Measurements from ENCODE around the gene LSAMP. TPM values are rescaled to one million over a fixed set of nuclear protein-coding genes. Genes with fewer than 3 reads are reported as not detected.

LSAMP gene
- total RNA-seq, 1 experiment from 2014 or later: 10.1 TPM

- no peak for DNase-seq (ENCODE audit: low spot score)
- Histone ChIP-seq H3K4me1 (ENCODE audit: insufficient read depth, low read length, poor library complexity, severe bottlenecking) (no peaks in the 10 kb centered on the region), H3K27ac (ENCODE audit: low read depth, low read length, poor library complexity, severe bottlenecking) (no peak overlapping the region), H3K27me3 (replicated peaks; ENCODE audit: insufficient read depth, low read depth, low read length, poor library complexity) (no peaks in the 10 kb centered on the region), H3K36me3 (ENCODE audit: insufficient read depth, low read length, poor library complexity, severe bottlenecking) (no peaks in the 10 kb centered on the region), H3K9me3 (ENCODE audit: low read depth, low read length, poor library complexity, severe bottlenecking) (no peaks in the 10 kb centered on the region), H3K4me3 (ENCODE audit: low read depth, low read length, poor library complexity, severe bottlenecking) (no peak overlapping the region)
- ChIA-PET CTCF (no interaction called here), POLR2A (ENCODE audit: low non-redundant PET) (no interaction called here)
- intact Hi-C loops (cut with micrococcal nuclease; ENCODE audit: unreplicated experiment): no loop called here
- TF ChIP-seq CTCF (conservative IDR thresholded peaks at IDR 0.05; ENCODE audit: low read depth, low read length): no peak
- no peak for TF ChIP-seq EZH2 (IDR thresholded peaks at IDR 0.05; ENCODE audit: borderline replicate concordance, low read depth, low read length, poor library complexity, severe bottlenecking)
- BruUV-seq (replicated peaks): no TSS peak
Measured at GRCh38 chr3:115975796-115976195, 469.5 kb downstream of the LSAMP start.

GRCh38 chr3:115975353-115975752 is 469.9 kb downstream of the LSAMP start:
- H3K27me3 ChIP-seq (replicated peaks; ENCODE audit: insufficient read depth, low read depth, low read length, poor library complexity): no peaks in the 10 kb centered on the region
- ChIA-PET POLR2A (ENCODE audit: low non-redundant PET) (no interaction called here), CTCF (no interaction called here)
- no peak overlapping the region for H3K27ac ChIP-seq (ENCODE audit: low read depth, low read length, poor library complexity, severe bottlenecking)
- no peaks in the 10 kb centered on the region for H3K36me3 ChIP-seq (ENCODE audit: insufficient read depth, low read length, poor library complexity, severe bottlenecking)
- peak; percentile 14 for DNase-seq (ENCODE audit: low spot score)
- intact Hi-C loops (cut with micrococcal nuclease; ENCODE audit: unreplicated experiment): no loop called here
- H3K4me3 ChIP-seq (ENCODE audit: low read depth, low read length, poor library complexity, severe bottlenecking): no peak overlapping the region
- TF ChIP-seq EZH2 (IDR thresholded peaks at IDR 0.05; ENCODE audit: borderline replicate concordance, low read depth, low read length, poor library complexity, severe bottlenecking) (no peak), CTCF (conservative IDR thresholded peaks at IDR 0.05; ENCODE audit: low read depth, low read length) (no peak)
- BruUV-seq (replicated peaks): no TSS peak
- no peaks in the 10 kb centered on the region for H3K4me1 ChIP-seq (ENCODE audit: insufficient read depth, low read length, poor library complexity, severe bottlenecking)
- no peaks in the 10 kb centered on the region for H3K9me3 ChIP-seq (ENCODE audit: low read depth, low read length, poor library complexity, severe bottlenecking)

- H3K36me3 ChIP-seq (ENCODE audit: insufficient read depth, low read length, poor library complexity, severe bottlenecking): no peaks in the 10 kb centered on the region
- no peaks in the 10 kb centered on the region for H3K27me3 ChIP-seq (replicated peaks; ENCODE audit: insufficient read depth, low read depth, low read length, poor library complexity)
- no peaks in the 10 kb centered on the region for H3K9me3 ChIP-seq (ENCODE audit: low read depth, low read length, poor library complexity, severe bottlenecking)
- DNase-seq (ENCODE audit: low spot score): no peak
- BruUV-seq (replicated peaks): no TSS peak
- ChIA-PET POLR2A (ENCODE audit: low non-redundant PET) (no interaction called here), CTCF (no interaction called here)
- no peak overlapping the region for H3K4me3 ChIP-seq (ENCODE audit: low read depth, low read length, poor library complexity, severe bottlenecking)
- no peaks in the 10 kb centered on the region for H3K4me1 ChIP-seq (ENCODE audit: insufficient read depth, low read length, poor library complexity, severe bottlenecking)
- intact Hi-C loops (cut with micrococcal nuclease; ENCODE audit: unreplicated experiment): no loop called here
- H3K27ac ChIP-seq (ENCODE audit: low read depth, low read length, poor library complexity, severe bottlenecking): no peak overlapping the region
- TF ChIP-seq EZH2 (IDR thresholded peaks at IDR 0.05; ENCODE audit: borderline replicate concordance, low read depth, low read length, poor library complexity, severe bottlenecking): no peak
- TF ChIP-seq CTCF (conservative IDR thresholded peaks at IDR 0.05; ENCODE audit: low read depth, low read length): no peak
Measured at GRCh38 chr3:115974940-115975339, 470.3 kb downstream of the LSAMP start.

Measured in A673 (cell line).